Astrocyte of the spinal cord (primary cell): Measurements from ENCODE around the gene PRSS56.

Experiments used
- DNase-seq: peaks from one replicate; pipeline ENCODE4 v3.0.0; 2011; ENCODE audit warnings: low read depth, low spot score
- H3K4me3 ChIP-seq: 2 replicates; pipeline ENCODE4 v1.5.1; 2011; ENCODE audit warnings: low read depth, mild to moderate bottlenecking, low read length, moderate library complexity
- in situ Hi-C: cut with HindIII; loops from 2 replicates; pipeline ENCODE4 v1.10.0; 2017; ENCODE audit warnings: low sequenced_read_pairs
- TF ChIP-seq, protein P1 (sequence below): IDR thresholded peaks from 2 replicates; pipeline ENCODE4 v1.5.1; 2012; ENCODE audit warnings: low read depth, mild to moderate bottlenecking, low read length, inconsistent platforms

The PRSS56 gene

DNA sequence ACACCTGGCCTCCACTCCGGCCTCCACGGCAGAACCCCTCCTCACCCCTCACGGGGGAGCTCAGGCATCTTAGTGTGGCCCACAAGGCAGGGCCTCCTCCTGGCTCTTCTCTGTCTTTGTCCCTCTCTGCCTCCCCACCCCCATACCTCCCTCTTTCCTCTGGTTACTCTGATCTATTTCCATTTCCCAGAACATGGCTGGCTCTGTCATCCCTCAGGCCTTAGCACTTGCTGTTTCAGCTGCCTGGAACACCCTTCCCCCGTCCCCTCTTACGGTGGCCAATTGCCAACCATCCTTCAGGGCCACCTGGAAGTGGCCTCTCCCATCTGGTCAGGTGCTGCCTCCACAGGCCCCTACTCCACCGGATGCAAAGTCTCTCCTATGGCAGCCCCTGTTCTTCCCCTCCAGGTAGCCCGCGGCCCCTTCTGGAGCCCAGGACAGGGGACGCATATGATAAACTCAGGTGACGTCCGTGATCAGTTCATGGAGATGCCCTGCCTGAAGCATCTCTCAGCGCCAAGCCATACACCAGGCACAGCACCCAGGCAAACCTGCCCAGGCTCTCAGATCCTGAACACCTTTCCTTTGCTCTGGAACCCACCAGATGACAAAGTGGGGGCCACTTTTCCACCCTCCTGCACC is 28.9 kb upstream of the PRSS56 start:
- in situ Hi-C loops: no loop called here
- DNase-seq: no peak
- no peak overlapping the region for H3K4me3 ChIP-seq
- TF ChIP-seq, protein P1, sequence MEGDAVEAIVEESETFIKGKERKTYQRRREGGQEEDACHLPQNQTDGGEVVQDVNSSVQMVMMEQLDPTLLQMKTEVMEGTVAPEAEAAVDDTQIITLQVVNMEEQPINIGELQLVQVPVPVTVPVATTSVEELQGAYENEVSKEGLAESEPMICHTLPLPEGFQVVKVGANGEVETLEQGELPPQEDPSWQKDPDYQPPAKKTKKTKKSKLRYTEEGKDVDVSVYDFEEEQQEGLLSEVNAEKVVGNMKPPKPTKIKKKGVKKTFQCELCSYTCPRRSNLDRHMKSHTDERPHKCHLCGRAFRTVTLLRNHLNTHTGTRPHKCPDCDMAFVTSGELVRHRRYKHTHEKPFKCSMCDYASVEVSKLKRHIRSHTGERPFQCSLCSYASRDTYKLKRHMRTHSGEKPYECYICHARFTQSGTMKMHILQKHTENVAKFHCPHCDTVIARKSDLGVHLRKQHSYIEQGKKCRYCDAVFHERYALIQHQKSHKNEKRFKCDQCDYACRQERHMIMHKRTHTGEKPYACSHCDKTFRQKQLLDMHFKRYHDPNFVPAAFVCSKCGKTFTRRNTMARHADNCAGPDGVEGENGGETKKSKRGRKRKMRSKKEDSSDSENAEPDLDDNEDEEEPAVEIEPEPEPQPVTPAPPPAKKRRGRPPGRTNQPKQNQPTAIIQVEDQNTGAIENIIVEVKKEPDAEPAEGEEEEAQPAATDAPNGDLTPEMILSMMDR: no peak

DNA sequence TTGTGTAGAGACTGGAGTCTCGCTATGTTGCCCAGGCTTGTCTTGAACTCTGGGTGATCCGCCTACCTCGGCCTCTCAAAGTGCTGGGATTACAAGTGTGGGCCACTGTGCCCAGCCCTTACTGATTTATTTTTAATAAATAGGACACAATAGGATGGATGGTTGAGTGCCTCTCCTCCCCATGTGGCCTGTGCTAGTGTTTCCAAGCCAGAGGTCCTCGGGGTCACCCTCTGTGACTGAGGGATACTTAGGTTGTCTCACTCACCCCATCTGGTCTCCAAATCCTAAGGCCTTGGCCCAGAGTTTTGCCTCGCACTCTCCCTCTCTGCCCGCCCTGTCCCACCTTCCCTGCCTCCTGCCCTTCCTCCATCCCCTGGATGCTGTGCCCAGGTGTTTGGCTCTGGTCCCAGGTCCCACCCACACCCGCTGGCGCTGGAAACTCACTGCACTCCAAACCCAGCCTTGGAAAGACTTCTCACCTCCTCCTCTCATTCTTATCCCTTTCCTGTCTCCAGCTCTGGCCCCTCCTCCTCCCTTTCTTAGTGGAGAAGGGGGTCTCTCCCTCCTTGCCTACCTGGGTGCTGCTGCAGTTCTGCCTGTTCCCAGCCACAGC is 27.8 kb upstream of the PRSS56 start:
- DNase-seq: no peak
- in situ Hi-C loops: no loop called here
- H3K4me3 ChIP-seq: no peak overlapping the region
- TF ChIP-seq, protein P1: no peak

DNA sequence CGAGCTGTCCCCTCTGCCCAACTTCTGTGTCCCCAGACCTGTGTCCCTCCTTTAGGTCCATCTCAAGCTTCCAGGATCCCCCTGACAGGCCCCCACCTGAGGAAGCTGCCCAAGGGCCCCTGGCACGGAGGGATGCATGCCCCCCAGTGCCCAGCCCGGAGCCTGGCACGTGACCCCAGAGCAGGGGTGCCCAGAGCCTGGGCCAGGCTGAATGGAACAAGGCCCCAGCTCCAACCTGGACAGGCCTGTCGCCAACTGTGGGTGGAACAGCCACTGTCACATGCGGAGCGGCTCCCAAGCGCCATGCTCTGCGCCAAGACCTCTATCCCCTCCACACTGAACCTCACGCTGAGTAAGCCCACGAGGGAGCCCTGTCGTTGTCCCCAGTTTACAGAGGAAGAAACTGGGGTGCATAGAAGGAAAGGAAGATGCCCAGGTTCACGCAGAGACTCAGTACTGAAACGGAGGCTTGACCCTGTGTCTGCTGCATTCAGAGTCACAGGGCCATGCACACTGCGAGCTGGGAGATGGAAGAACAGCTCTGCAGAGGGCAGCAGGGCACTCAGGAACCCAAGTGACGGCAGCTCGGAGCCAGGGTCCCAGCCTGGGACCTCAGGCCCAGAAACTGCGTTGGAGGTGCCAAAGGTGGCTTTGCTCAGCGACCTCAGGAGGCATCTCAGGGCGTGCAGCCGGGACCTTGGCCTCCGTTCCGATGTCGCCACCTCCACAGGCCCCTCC is 27.1 kb upstream of the PRSS56 start:
- H3K4me3 ChIP-seq: no peak overlapping the region
- in situ Hi-C loops: no loop called here
- no peak for DNase-seq
- TF ChIP-seq, protein P1: no peak

DNA sequence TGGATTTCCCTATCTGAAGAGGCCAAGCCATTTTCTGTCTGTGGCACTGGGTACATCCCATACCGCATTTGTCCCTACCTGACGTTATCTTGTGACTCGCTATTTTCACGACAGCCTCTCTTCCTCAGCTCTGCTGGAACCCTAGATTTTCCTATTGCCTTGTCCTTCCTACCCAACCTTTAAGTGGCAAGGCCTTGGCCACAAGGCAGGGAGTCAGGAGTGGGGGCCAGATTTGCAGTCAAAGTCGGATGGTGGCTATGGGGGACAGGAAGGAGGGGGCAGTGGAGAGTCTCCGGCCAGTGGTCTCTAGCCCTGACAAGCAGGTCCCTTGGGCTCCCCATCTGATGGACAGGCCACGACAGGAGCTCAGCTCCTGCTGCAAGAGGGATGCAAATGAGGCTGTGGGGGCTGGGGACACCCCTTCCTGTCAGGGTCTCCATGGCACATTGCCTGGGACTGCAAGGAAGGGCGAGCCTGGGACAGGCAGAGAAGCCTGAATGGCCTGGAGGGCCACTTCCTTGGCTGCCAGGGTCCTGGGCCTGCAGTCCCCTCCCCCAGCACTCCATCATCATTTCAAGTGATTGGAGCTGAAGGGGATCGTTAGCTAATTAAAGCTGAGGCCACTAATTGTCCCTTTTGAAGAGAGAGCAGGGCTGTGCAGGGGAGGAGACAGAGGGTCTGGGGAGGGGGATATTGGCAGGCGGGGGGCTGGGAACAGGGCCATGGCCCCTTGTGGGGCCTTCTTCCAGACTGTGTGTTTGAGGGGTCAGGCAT is 26.3 kb upstream of the PRSS56 start:
- TF ChIP-seq, protein P1: no peak
- DNase-seq: no peak
- in situ Hi-C loops: no loop called here
- no peak overlapping the region for H3K4me3 ChIP-seq

DNA sequence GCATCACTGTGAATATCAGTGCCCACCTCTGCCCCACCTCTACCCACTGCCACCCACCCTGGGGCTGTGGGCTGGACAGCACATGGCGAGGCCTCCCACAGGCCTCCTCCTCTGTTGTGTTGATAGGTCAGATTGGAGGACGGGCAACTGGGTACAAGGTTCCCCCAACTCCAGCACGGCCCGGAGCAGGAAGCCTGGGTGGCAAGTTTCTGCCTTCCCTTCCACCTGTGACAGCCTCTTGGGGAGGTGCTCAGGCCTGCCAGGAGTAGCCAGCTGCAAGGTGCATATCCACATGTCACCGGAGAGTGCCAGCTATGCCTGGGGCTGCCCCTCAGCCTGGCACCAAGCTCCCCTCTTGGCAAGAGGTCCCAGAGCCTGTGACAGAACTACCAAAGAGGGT is 25.6 kb upstream of the PRSS56 start:
- no peak for DNase-seq
- in situ Hi-C loops: no loop called here
- TF ChIP-seq, protein P1: no peak
- no peak overlapping the region for H3K4me3 ChIP-seq

DNA sequence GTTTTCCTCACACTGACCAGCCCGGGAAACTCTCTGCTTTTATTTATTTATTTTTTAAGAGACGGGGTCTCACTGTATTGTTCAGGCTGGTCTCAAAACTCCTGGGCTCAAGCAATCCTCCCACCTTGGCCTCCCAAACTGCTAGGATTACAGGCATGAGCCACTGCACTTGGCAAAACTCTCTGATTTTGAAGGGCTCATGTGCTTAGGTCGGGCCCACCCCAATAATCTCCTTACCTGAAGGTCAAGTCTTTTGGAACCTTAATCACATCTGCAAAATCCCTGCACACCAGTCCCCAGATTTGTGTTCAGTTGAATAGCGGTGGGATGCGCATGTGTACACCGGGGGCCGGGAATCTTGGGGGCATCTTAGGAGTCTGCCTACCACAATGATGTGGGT is 24.9 kb upstream of the PRSS56 start:
- no peak for DNase-seq
- in situ Hi-C loops: no loop called here
- no peak overlapping the region for H3K4me3 ChIP-seq
- TF ChIP-seq, protein P1: no peak
